GM10847 (cell line): ENCODE data around the gene PPP2R5A.

Source experiments
- POLR2A ChIP-seq: IDR thresholded peaks from 2 replicates; pipeline ENCODE4 v1.6.1; 2011; ENCODE audit not compliant: insufficient read length; ENCODE audit errors: extremely low read depth

PPP2R5A gene

GRCh38 chr1:212257157-212257556 is 28.1 kb upstream of the PPP2R5A start:
- TF ChIP-seq POLR2A, result no peak

- no peak for TF ChIP-seq POLR2A
These were observed 25.3 kb upstream of the PPP2R5A start for GRCh38 chr1:212259693-212260480.

- no peak for TF ChIP-seq POLR2A
These were observed 24.5 kb upstream of the PPP2R5A start for GRCh38 chr1:212260557-212261355.

- TF ChIP-seq POLR2A, result no peak
These were observed 23.8 kb upstream of the PPP2R5A start for GRCh38 chr1:212261361-212261929.

GRCh38 chr1:212267017-212267416 is 18.2 kb upstream of the PPP2R5A start:
- no peak for TF ChIP-seq POLR2A

GRCh38 chr1:212267460-212267859 is 17.8 kb upstream of the PPP2R5A start:
- TF ChIP-seq POLR2A, result no peak

- no peak for TF ChIP-seq POLR2A
These were observed 15.9 kb upstream of the PPP2R5A start for GRCh38 chr1:212269306-212269705.

- TF ChIP-seq POLR2A, result no peak
These were observed 14.6 kb upstream of the PPP2R5A start for GRCh38 chr1:212270564-212270963.

GRCh38 chr1:212271234-212271633 is 14.0 kb upstream of the PPP2R5A start:
- no peak for TF ChIP-seq POLR2A

GRCh38 chr1:212271823-212272485 is 13.3 kb upstream of the PPP2R5A start:
- TF ChIP-seq POLR2A, result no peak

GRCh38 chr1:212281590-212281989 is 3.6 kb upstream of the PPP2R5A start:
- no peak for TF ChIP-seq POLR2A

GRCh38 chr1:212283741-212284140 is 1.5 kb upstream of the PPP2R5A start:
- no peak for TF ChIP-seq POLR2A

GRCh38 chr1:212284332-212284743 is 872 bp upstream of the PPP2R5A start:
- no peak for TF ChIP-seq POLR2A

- peak; percentile 51 for TF ChIP-seq POLR2A
These were observed 710 bp downstream of the PPP2R5A start for GRCh38 chr1:212285685-212286555.

GRCh38 chr1:212286556-212287131 is 1.4 kb downstream of the PPP2R5A start:
- TF ChIP-seq POLR2A, result no peak
